Activated CD4-positive, alpha-beta T cell treated with anti-CD3 and anti-CD28 coated beads, Interleukin-2, amount 50 U/mL, for 1 hour (primary cell): Measurements from ENCODE around the gene AVPR1A.
"Not testable (repeated sequence)": the region's sequence is repeated elsewhere in the genome, so short reads cannot be mapped to it uniquely, and the experiment has no call there.

Source experiments
- DNase-seq: peaks from one replicate; pipeline ENCODE4 v3.0.0-alpha.2; 2020

AVPR1A gene

GRCh38 chr12:63150713-63151622 is at the start of gene AVPR1A:
Gene AVPR1A, minus strand, starts transcription at chr12:63151201. Its CDS starts 365 bp downstream, at chr12:63150836.
- DNase-seq, result no peak

GRCh38 chr12:63196168-63196567 is 45.2 kb upstream of the AVPR1A start:
- no peak for DNase-seq

GRCh38 chr12:63179224-63179623 is 28.2 kb upstream of the AVPR1A start:
- no peak for DNase-seq

- DNase-seq, result no peak
These were observed 19.3 kb upstream of the AVPR1A start for GRCh38 chr12:63170321-63170720.

- DNase-seq, result not testable (repeated sequence)
These were observed 16.7 kb upstream of the AVPR1A start for GRCh38 chr12:63167741-63168140.

- DNase-seq, result no peak
These were observed 13.9 kb upstream of the AVPR1A start for GRCh38 chr12:63164911-63165310.

- no peak for DNase-seq
These were observed 12.5 kb upstream of the AVPR1A start for GRCh38 chr12:63163541-63163940.

GRCh38 chr12:63155375-63155774 is 4.4 kb upstream of the AVPR1A start:
- no peak for DNase-seq

- DNase-seq, result no peak
These were observed 3.6 kb upstream of the AVPR1A start for GRCh38 chr12:63154560-63154959.

GRCh38 chr12:63152321-63152700 is 1.3 kb upstream of the AVPR1A start:
- DNase-seq, result no peak

- DNase-seq, result no peak
These were observed 771 bp upstream of the AVPR1A start for GRCh38 chr12:63151623-63152320.

GRCh38 chr12:63149909-63150712 is 890 bp downstream of the AVPR1A start:
- no peak for DNase-seq

- DNase-seq, result no peak
These were observed 6.4 kb downstream of the AVPR1A start for GRCh38 chr12:63144556-63144955.

GRCh38 chr12:63138488-63138887 is 12.5 kb downstream of the AVPR1A start:
- no peak for DNase-seq

- no peak for DNase-seq
These were observed 17.0 kb downstream of the AVPR1A start for GRCh38 chr12:63133981-63134380.

GRCh38 chr12:63132201-63132600 is 18.8 kb downstream of the AVPR1A start:
- DNase-seq, result no peak

- DNase-seq, result no peak
These were observed 21.1 kb downstream of the AVPR1A start for GRCh38 chr12:63129927-63130326.

- DNase-seq, result no peak
These were observed 26.2 kb downstream of the AVPR1A start for GRCh38 chr12:63124778-63125177.

GRCh38 chr12:63103494-63104131 is 47.4 kb downstream of the AVPR1A start:
- DNase-seq, result no peak

- DNase-seq, result no peak
These were observed 49.1 kb downstream of the AVPR1A start for GRCh38 chr12:63101920-63102319.

GRCh38 chr12:63098851-63099250 is 52.1 kb downstream of the AVPR1A start:
- no peak for DNase-seq

- no peak for DNase-seq
These were observed 55.5 kb downstream of the AVPR1A start for GRCh38 chr12:63095369-63095980.
